ENCODE results near the gene C1S.
"Not testable (repeated sequence)": the region's sequence is repeated elsewhere in the genome, so short reads cannot be mapped to it uniquely, and the experiment has no call there.

Gene C1S

GRCh38 chr12:7102582-7102981 lies 42.1 kb downstream of the C1S start:
- DNase-seq (ENCODE audit: low read depth in 2 of 2), result no peak

- DNase-seq (ENCODE audit: low read depth in 2 of 2), result no peak
Observed at GRCh38 chr12:7103837-7104584, 43.5 kb downstream of the C1S start.

GRCh38 chr12:7106082-7106481 lies 45.6 kb downstream of the C1S start:
- DNase-seq (ENCODE audit: low read depth in 2 of 2), result no peak

- not testable (repeated sequence) for DNase-seq (ENCODE audit: low read depth in 2 of 2)
Observed at GRCh38 chr12:7107181-7107580, 46.7 kb downstream of the C1S start.

GRCh38 chr12:7107636-7108002 lies 47.1 kb downstream of the C1S start:
- no peak for DNase-seq (ENCODE audit: low read depth in 2 of 2)

GRCh38 chr12:7108003-7108795 lies 47.7 kb downstream of the C1S start:
- peak; percentile 48 to 67 for DNase-seq (ENCODE audit: low read depth in 2 of 2)

- DNase-seq (ENCODE audit: low read depth in 2 of 2), result peak; percentile 64 to 88
Observed at GRCh38 chr12:7108796-7109571, 48.5 kb downstream of the C1S start, which contains the start of gene C1RL. Gene C1RL (minus strand): TSS chr12:7109214. CDS start chr12:7109180, 34 bp downstream.

- DNase-seq (ENCODE audit: low read depth in 2 of 2), result no peak
Observed at GRCh38 chr12:7109572-7109920, 49.0 kb downstream of the C1S start.

- DNase-seq (ENCODE audit: low read depth in 2 of 2), result no peak
Observed at GRCh38 chr12:7110661-7111060, 50.1 kb downstream of the C1S start.

- no peak for DNase-seq (ENCODE audit: low read depth in 2 of 2)
Observed at GRCh38 chr12:7112041-7112440, 51.5 kb downstream of the C1S start.

- no peak for DNase-seq (ENCODE audit: low read depth in 2 of 2)
Observed at GRCh38 chr12:7113389-7113871, 52.9 kb downstream of the C1S start.

- no peak for DNase-seq (ENCODE audit: low read depth in 2 of 2)
Observed at GRCh38 chr12:7114008-7114407, 53.5 kb downstream of the C1S start.

- no peak for DNase-seq (ENCODE audit: low read depth in 2 of 2)
Observed at GRCh38 chr12:7114851-7115250, 54.3 kb downstream of the C1S start.

GRCh38 chr12:7116196-7116595 lies 55.7 kb downstream of the C1S start:
- no peak for DNase-seq (ENCODE audit: low read depth in 2 of 2)

GRCh38 chr12:7116916-7117315 lies 56.4 kb downstream of the C1S start:
- DNase-seq (ENCODE audit: low read depth in 2 of 2), result no peak

- DNase-seq (ENCODE audit: low read depth in 2 of 2), result no peak
Observed at GRCh38 chr12:7117670-7118069, 57.2 kb downstream of the C1S start.

- DNase-seq (ENCODE audit: low read depth in 2 of 2), result no peak
Observed at GRCh38 chr12:7118881-7119280, 58.4 kb downstream of the C1S start.

- DNase-seq (ENCODE audit: low read depth in 2 of 2), result no peak
Observed at GRCh38 chr12:7120166-7120565, 59.6 kb downstream of the C1S start.

Data from stimulated activated CD4-positive, alpha-beta T cell treated with anti-CD3 and anti-CD28 coated beads, Interleukin-12 subunit alpha, Interleukin-12 subunit beta, amount 100 ng/mL, for 24 hours (primary cell).